Activated B cell treated with CpG ODN at 0.5 μM for 24 hours (primary cell): ENCODE data around the gene USP37. TPM values are rescaled to one million over a fixed set of nuclear protein-coding genes. Genes with fewer than 3 reads are reported as not detected.

Source experiments
- ATAC-seq: fragments of 200-7000 bp; cut with Tn5 transposase; one replicate; pipeline ENCODE4 v1.10.0; 2021; ENCODE audit warnings: low read depth, mild to moderate bottlenecking, moderate library complexity
- CTCF ChIA-PET: fragments of 350-600 bp; sonication (Branson Sonifier 250); formaldehyde crosslinking; loops from one replicate; lab custom pipeline; 2021; ENCODE audit warnings: antibody characterized with exemption; lab: Charles Lee
- POLR2A ChIA-PET: fragments of 350-600 bp; sonication (Branson Sonifier 250); formaldehyde crosslinking; loops from one replicate; lab custom pipeline; 2021; ENCODE audit warnings: antibody characterized with exemption; lab: Charles Lee
- DNase-seq: peaks from one replicate; pipeline ENCODE4 v3.0.0; 2022
- H3K27ac Mint-ChIP-seq: one replicate; pipeline ENCODE4 v1.8.0; 2020; ENCODE audit warnings: mixed read lengths
- H3K27me3 Mint-ChIP-seq: one replicate; pipeline ENCODE4 v1.8.0; 2021; ENCODE audit warnings: mixed read lengths
- H3K36me3 Mint-ChIP-seq: one replicate; pipeline ENCODE4 v1.8.0; 2021; ENCODE audit warnings: low read depth, mixed read lengths
- H3K4me1 Mint-ChIP-seq: one replicate; pipeline ENCODE4 v1.8.0; 2021; ENCODE audit warnings: mixed read lengths
- H3K4me3 Mint-ChIP-seq: one replicate; pipeline ENCODE4 v1.8.0; 2020; ENCODE audit warnings: mild to moderate bottlenecking, mixed read lengths
- H3K9me3 Mint-ChIP-seq: one replicate; pipeline ENCODE4 v1.8.0; 2020; ENCODE audit warnings: mixed read lengths
- CTCF ChIP-seq: fragments of 200-600 bp; IDR thresholded peaks from one replicate; pipeline ENCODE4 v1.8.0; 2022; ENCODE audit warnings: antibody characterized with exemption, mild to moderate bottlenecking
- intact Hi-C: fragments of 100-400 bp; cut with micrococcal nuclease; formaldehyde crosslinking; loops from one replicate; pipeline ENCODE4 v1.15.1; 2024
- total RNA-seq: library from RNA; stranded (reverse); gene quantifications from 2 replicates; pipeline ENCODE4 v1.2.3, GENCODE V29; 2022

The USP37 gene
- total RNA-seq, 1 donor from 2014 or later: 23.1 TPM

GRCh38 chr2:218478544-218478943 is 89.6 kb downstream of the USP37 start:
- no peak for TF ChIP-seq CTCF

GRCh38 chr2:218477247-218477646 is 90.9 kb downstream of the USP37 start:
- H3K27ac Mint-ChIP-seq: no peak overlapping the region
- peaks cover 14% of the 10 kb centered on the region for H3K4me1 Mint-ChIP-seq

More at GRCh38 chr2:218478544-218478943, 89.6 kb downstream of the USP37 start:
- Mint-ChIP-seq H3K27ac (no peak overlapping the region), H3K36me3 (peaks cover 57% of the 10 kb centered on the region), H3K27me3 (no peaks in the 10 kb centered on the region), H3K9me3 (no peaks in the 10 kb centered on the region), H3K4me1 (peaks cover 22% of the 10 kb centered on the region), H3K4me3 (no peak overlapping the region)
- DNase-seq (no peak), ATAC-seq (no peak)
- ChIA-PET POLR2A (no interaction called here), CTCF (interaction anchor here (0.6 kb wide), 1 partner anchor 122 kb away, joined by 3 read pairs; no protein-coding TSS in a partner anchor)
- intact Hi-C loops: loop anchor here (10.0 kb wide), 1 partner anchor 86 kb away; the partner anchor contains the start of genes CNOT9 and USP37

GRCh38 chr2:218476676-218477075 is 91.5 kb downstream of the USP37 start:
- CTCF ChIA-PET: no interaction called here
- no peaks in the 10 kb centered on the region for H3K27me3 Mint-ChIP-seq
- no peaks in the 10 kb centered on the region for H3K9me3 Mint-ChIP-seq
- intact Hi-C loops: loop anchor here (10.0 kb wide), 1 partner anchor 88 kb away; the partner anchor contains the start of genes CNOT9 and USP37
- ATAC-seq (no peak), DNase-seq (no peak)
- H3K36me3 Mint-ChIP-seq: peaks cover 56% of the 10 kb centered on the region
- peaks cover 16% of the 10 kb centered on the region for H3K4me1 Mint-ChIP-seq
- POLR2A ChIA-PET: no interaction called here
- H3K4me3 Mint-ChIP-seq: no peak overlapping the region
- H3K27ac Mint-ChIP-seq: no peak overlapping the region
- no peak for TF ChIP-seq CTCF

More at GRCh38 chr2:218477247-218477646, 90.9 kb downstream of the USP37 start:
- Mint-ChIP-seq H3K9me3 (no peaks in the 10 kb centered on the region), H3K4me3 (no peak overlapping the region), H3K36me3 (peaks cover 59% of the 10 kb centered on the region), H3K27me3 (no peaks in the 10 kb centered on the region)
- intact Hi-C loops: loop anchor here (10.0 kb wide), 1 partner anchor 88 kb away; the partner anchor contains the start of genes CNOT9 and USP37
- POLR2A ChIA-PET: no interaction called here
- ATAC-seq: no peak
- CTCF ChIA-PET: no interaction called here
- no peak for DNase-seq
- TF ChIP-seq CTCF: no peak

GRCh38 chr2:218474527-218474926 is 93.6 kb downstream of the USP37 start:
- ATAC-seq (no peak), DNase-seq (no peak)
- Mint-ChIP-seq H3K9me3 (no peaks in the 10 kb centered on the region), H3K27me3 (no peaks in the 10 kb centered on the region), H3K36me3 (peaks cover 52% of the 10 kb centered on the region), H3K4me1 (peaks cover 32% of the 10 kb centered on the region), H3K27ac (no peak overlapping the region), H3K4me3 (no peak overlapping the region)
- ChIA-PET CTCF (no interaction called here), POLR2A (no interaction called here)
- TF ChIP-seq CTCF: no peak
- intact Hi-C loops: loop anchor here (10.0 kb wide), 1 partner anchor 90 kb away; the partner anchor contains the start of genes CNOT9 and USP37

- TF ChIP-seq CTCF: no peak
- H3K27me3 Mint-ChIP-seq: no peaks in the 10 kb centered on the region
- peaks cover 41% of the 10 kb centered on the region for H3K36me3 Mint-ChIP-seq
- no peak overlapping the region for H3K4me3 Mint-ChIP-seq
- POLR2A ChIA-PET: no interaction called here
- no peaks in the 10 kb centered on the region for H3K9me3 Mint-ChIP-seq
- CTCF ChIA-PET: no interaction called here
- no peak for ATAC-seq
- no peak overlapping the region for H3K27ac Mint-ChIP-seq
- intact Hi-C loops: loop anchor here (10.0 kb wide), 1 partner anchor 92 kb away; the partner anchor contains the start of genes CNOT9 and USP37
- H3K4me1 Mint-ChIP-seq: peaks cover 36% of the 10 kb centered on the region
- DNase-seq: no peak
Observed at GRCh38 chr2:218472988-218473387, 95.2 kb downstream of the USP37 start.
